IPS-18c (cell line): ENCODE data around the gene OSMR.
"Not testable (repeated sequence)": the region's sequence is repeated elsewhere in the genome, so short reads cannot be mapped to it uniquely, and the experiment has no call there.

ENCODE experiments used
- H3K4me3 ChIP-seq: 2 replicates; pipeline ENCODE4 v1.7.0; 2013; ENCODE audit warnings: low read depth, mild to moderate bottlenecking, low read length, moderate library complexity; ENCODE audit not compliant: insufficient read depth
- H3K9me3 ChIP-seq: one replicate; pipeline ENCODE4 v1.6.1; 2013; ENCODE audit warnings: mild to moderate bottlenecking, low read length, moderate library complexity; ENCODE audit not compliant: control insufficient read depth, insufficient read depth

OSMR gene

GRCh38 chr5:38858839-38859238 is 13.0 kb downstream of the OSMR start:
- Histone ChIP-seq H3K4me3 (no peak overlapping the region), H3K9me3 (no peaks in the 10 kb centered on the region)

- not testable (repeated sequence) for H3K9me3 ChIP-seq, H3K4me3 ChIP-seq
Measured at GRCh38 chr5:38861986-38862770, 16.4 kb downstream of the OSMR start.

GRCh38 chr5:38866362-38867031 is 20.7 kb downstream of the OSMR start:
- H3K4me3 ChIP-seq: no peak overlapping the region
- H3K9me3 ChIP-seq: peaks cover 3% of the 10 kb centered on the region

- H3K4me3 ChIP-seq: no peak overlapping the region
Measured at GRCh38 chr5:38867032-38867398, 21.2 kb downstream of the OSMR start.

GRCh38 chr5:38867416-38867815 is 21.6 kb downstream of the OSMR start:
- no peak overlapping the region for H3K4me3 ChIP-seq
- H3K9me3 ChIP-seq: peaks cover 3% of the 10 kb centered on the region

More at GRCh38 chr5:38867032-38867398, 21.2 kb downstream of the OSMR start:
- H3K9me3 ChIP-seq: peaks cover 3% of the 10 kb centered on the region

- Histone ChIP-seq H3K4me3 (no peak overlapping the region), H3K9me3 (peaks cover 2% of the 10 kb centered on the region)
Measured at GRCh38 chr5:38870595-38870994, 24.8 kb downstream of the OSMR start.

GRCh38 chr5:38871058-38871605 is 25.3 kb downstream of the OSMR start:
- Histone ChIP-seq H3K9me3 (no peaks in the 10 kb centered on the region), H3K4me3 (no peak overlapping the region)

- H3K4me3 ChIP-seq: no peak overlapping the region
Measured at GRCh38 chr5:38871790-38872551, 26.2 kb downstream of the OSMR start.

GRCh38 chr5:38872826-38873225 is 27.0 kb downstream of the OSMR start:
- H3K9me3 ChIP-seq: no peaks in the 10 kb centered on the region

More at GRCh38 chr5:38871790-38872551, 26.2 kb downstream of the OSMR start:
- H3K9me3 ChIP-seq: no peaks in the 10 kb centered on the region

GRCh38 chr5:38874948-38875456 is 29.2 kb downstream of the OSMR start:
- Histone ChIP-seq H3K9me3 (no peaks in the 10 kb centered on the region), H3K4me3 (no peak overlapping the region)

More at GRCh38 chr5:38872826-38873225, 27.0 kb downstream of the OSMR start:
- no peak overlapping the region for H3K4me3 ChIP-seq

GRCh38 chr5:38878391-38879077 is 32.7 kb downstream of the OSMR start:
- Histone ChIP-seq H3K9me3 (no peaks in the 10 kb centered on the region), H3K4me3 (no peak overlapping the region)

GRCh38 chr5:38879078-38879460 is 33.3 kb downstream of the OSMR start:
- H3K4me3 ChIP-seq: no peak overlapping the region
- no peaks in the 10 kb centered on the region for H3K9me3 ChIP-seq

GRCh38 chr5:38883842-38884241 is 38.0 kb downstream of the OSMR start:
- H3K4me3 ChIP-seq: no peak overlapping the region
- H3K9me3 ChIP-seq: no peaks in the 10 kb centered on the region

GRCh38 chr5:38885208-38885607 is 39.4 kb downstream of the OSMR start:
- no peaks in the 10 kb centered on the region for H3K9me3 ChIP-seq
- H3K4me3 ChIP-seq: no peak overlapping the region

- no peak overlapping the region for H3K4me3 ChIP-seq
Measured at GRCh38 chr5:38888041-38888440, 42.2 kb downstream of the OSMR start.

GRCh38 chr5:38889424-38889823 is 43.6 kb downstream of the OSMR start:
- H3K4me3 ChIP-seq: no peak overlapping the region
- H3K9me3 ChIP-seq: peaks cover 2% of the 10 kb centered on the region

More at GRCh38 chr5:38888041-38888440, 42.2 kb downstream of the OSMR start:
- H3K9me3 ChIP-seq: peaks cover 2% of the 10 kb centered on the region

GRCh38 chr5:38891563-38891962 is 45.8 kb downstream of the OSMR start:
- Histone ChIP-seq H3K9me3 (peaks cover 2% of the 10 kb centered on the region), H3K4me3 (no peak overlapping the region)
